ENCODE data around the gene AMY2B.

DNA sequence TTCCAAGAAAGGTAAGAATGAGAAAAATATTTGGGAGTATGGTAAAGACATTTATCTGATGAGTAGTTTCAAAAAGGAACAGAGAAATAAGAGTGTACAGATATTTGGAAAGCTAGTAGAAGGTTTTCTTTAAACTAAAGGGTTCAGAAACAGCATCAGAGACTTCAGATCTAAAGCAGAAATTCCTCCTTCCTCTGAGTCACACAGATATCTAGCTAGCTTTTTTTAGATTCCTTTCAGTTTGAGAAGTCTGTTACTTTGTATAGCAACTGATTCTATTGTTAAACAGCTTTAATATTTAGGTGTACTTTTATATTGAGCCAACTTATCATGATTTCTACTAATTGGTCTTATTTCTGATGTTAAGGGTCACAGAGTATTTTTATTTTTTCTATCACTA is 4.7 kb downstream of the AMY2B start:
- TF ChIP-seq, protein P1, sequence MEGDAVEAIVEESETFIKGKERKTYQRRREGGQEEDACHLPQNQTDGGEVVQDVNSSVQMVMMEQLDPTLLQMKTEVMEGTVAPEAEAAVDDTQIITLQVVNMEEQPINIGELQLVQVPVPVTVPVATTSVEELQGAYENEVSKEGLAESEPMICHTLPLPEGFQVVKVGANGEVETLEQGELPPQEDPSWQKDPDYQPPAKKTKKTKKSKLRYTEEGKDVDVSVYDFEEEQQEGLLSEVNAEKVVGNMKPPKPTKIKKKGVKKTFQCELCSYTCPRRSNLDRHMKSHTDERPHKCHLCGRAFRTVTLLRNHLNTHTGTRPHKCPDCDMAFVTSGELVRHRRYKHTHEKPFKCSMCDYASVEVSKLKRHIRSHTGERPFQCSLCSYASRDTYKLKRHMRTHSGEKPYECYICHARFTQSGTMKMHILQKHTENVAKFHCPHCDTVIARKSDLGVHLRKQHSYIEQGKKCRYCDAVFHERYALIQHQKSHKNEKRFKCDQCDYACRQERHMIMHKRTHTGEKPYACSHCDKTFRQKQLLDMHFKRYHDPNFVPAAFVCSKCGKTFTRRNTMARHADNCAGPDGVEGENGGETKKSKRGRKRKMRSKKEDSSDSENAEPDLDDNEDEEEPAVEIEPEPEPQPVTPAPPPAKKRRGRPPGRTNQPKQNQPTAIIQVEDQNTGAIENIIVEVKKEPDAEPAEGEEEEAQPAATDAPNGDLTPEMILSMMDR (IDR thresholded peaks at IDR 0.05; ENCODE audit: insufficient read depth, low read length, poor library complexity, severe bottlenecking), result no peak
- TF ChIP-seq EZH2phosphoT487 (conservative IDR thresholded peaks at IDR 0.05; ENCODE audit: low read length), result no peak

Measured in SU-DHL-6 (cell line).